GM18951 (cell line): ENCODE data around the gene AKAP3.

Experiments used
- POLR2A ChIP-seq: IDR thresholded peaks from 4 replicates; pipeline ENCODE4 v1.6.1; 2011; ENCODE audit warnings: mild to moderate bottlenecking; ENCODE audit not compliant: insufficient read length, insufficient read depth; ENCODE audit errors: extremely low read depth
- in situ Hi-C: fragments of 300-500 bp; cut with MboI; formaldehyde crosslinking; loops from one replicate; pipeline ENCODE4 v1.12.0; 2022; ENCODE audit warnings: low sequenced_read_pairs, mixed read lengths, inconsistent platforms; ENCODE audit not compliant: unreplicated experiment

The AKAP3 gene

DNA sequence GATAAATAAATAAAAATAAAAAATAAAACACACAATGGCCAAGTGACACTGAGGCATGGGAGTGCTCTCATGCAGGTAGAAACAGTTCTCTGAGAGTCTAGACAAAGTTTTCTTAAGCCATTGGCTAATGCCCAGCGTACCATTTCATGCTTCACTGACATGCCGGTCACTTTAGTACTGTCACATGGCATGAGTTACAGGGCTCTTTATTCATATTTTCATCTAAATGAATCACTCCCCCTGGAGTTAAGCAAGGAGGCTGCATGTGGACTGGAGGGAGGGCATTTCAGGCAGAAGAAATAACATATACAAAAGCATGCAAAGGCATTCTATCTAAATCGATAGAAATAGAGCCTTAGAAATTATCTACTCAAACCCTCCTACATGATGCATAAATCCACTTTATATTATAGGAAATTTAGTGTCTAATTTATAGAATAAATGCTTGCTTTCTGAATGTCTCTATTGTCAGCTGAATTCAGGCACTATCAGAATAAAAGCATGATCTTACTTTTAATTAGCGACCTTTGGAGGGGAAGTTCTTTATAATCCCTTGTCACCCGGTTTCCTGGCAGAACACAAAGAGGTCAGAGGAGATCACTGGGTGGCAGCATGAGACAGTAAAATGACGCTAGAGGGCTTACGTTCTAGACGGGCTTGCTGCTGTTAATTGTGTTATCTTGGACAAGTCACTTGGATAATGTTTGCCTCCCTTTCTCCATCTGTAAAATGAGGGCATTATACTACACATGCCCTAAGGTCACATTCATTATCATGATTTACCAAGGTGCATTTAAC is 69.3 kb downstream of the AKAP3 start:
- TF ChIP-seq POLR2A = no peak

GRCh38 chr12:4572680-4573079 is 76.2 kb downstream of the AKAP3 start:
- no peak for TF ChIP-seq POLR2A
- in situ Hi-C loops = no loop called here

More for the DNA sequence above, 69.3 kb downstream of the AKAP3 start:
- in situ Hi-C loops = no loop called here

DNA sequence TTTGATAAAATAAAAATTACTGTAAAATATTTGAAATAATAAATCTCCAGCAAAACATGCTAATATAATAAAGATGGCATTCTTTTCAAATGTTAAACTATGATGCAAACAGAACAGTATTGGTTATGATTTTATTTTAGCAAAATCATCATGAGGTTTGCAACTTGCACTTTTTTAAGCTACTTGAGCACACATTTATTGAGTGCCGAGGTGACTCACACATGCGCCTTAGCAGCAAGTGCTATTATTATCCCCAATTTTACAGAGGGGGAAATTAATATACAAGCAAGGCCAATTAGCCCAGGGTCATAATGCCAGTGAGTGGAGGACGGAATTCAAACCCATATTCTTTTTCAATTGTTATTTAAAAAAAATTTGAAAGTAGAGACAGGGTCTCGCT is 79.6 kb downstream of the AKAP3 start:
- in situ Hi-C loops = no loop called here
- TF ChIP-seq POLR2A = no peak

DNA sequence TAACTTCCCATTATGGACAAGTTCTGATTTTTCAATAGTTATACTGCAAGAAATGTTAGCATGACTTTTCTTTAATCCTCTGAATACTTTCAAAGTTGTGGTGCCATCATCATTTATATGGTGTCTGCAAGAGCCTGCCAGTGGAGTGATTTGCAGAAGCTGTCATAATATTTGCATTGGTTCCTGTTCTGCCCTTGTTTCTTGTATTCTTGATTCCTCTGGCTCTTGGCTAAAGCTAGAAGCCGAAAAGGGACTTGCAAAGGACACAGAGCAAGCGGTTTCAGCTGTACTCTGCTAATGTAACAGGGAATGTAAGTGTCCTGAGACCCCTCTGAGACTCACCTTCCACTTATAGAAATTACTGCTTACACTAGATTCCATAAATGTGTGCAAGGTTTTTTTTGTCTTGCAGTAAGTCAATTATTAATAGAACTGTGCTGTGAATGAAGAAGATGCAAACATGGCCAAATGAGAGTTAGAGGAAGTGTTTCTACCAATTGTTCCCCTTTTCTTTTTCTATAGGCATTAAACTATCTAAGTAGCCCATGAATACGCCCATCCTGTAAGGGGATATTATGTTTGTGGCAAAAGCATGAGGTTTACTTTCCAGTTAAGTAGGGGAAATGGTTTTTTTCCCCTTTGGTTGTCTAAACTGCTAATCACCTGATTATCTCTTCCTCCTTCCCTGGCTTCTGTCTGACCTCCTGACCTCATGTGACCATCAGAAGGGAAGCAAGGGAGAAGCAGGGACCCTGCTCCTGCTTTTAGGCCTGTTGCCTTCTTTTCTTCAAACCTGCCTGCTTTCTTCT is 81.6 kb downstream of the AKAP3 start:
- no peak for TF ChIP-seq POLR2A
- in situ Hi-C loops = no loop called here

DNA sequence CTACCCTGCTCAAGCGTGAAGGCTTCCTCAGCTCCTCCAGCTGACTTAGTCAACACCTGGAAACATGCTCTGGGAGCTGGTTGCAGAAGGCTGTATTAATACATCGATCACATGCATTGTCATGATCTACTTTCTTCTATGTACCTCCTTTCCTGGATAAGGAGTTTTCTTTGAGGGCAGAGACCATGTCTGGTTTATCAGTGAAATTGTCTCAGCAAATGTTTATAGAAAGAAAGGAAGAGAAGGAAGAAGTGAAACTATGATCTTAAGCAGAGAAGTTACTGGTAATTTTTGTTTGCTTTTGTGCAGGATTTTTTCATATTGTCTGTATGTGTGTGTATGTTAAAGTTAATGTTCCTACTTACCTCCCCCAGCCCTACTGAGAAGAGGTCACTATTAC is 82.4 kb downstream of the AKAP3 start:
- no peak for TF ChIP-seq POLR2A
- in situ Hi-C loops = no loop called here
